IgD-negative memory B cell (primary cell): Measurements from ENCODE around the gene LILRB4. TPM values are rescaled to one million over a fixed set of nuclear protein-coding genes. Genes with fewer than 3 reads are reported as not detected.
"Not testable (repeated sequence)": the region's sequence is repeated elsewhere in the genome, so short reads cannot be mapped to it uniquely, and the experiment has no call there.

Experiments used
- H3K27ac Mint-ChIP-seq, 3 donors: one replicate each; pipeline ENCODE4 v1.8.0; 2020 to 2022; ENCODE audit warnings: mild to moderate bottlenecking in 3 of 3, mixed read lengths in 3 of 3, moderate library complexity in 1 of 3
- H3K27me3 Mint-ChIP-seq: one replicate; pipeline ENCODE4 v1.8.0; 2021; ENCODE audit warnings: mixed read lengths
- H3K36me3 Mint-ChIP-seq: one replicate; pipeline ENCODE4 v1.8.0; 2020; ENCODE audit warnings: mild to moderate bottlenecking, mixed read lengths
- H3K4me1 Mint-ChIP-seq, 3 donors: one replicate each; pipeline ENCODE4 v1.8.0; 2020 to 2022; ENCODE audit warnings: mixed read lengths in 3 of 3, mild to moderate bottlenecking in 1 of 3
- H3K4me3 Mint-ChIP-seq, 4 donors: one replicate each; pipeline ENCODE4 v1.8.0; 2020 to 2022; ENCODE audit warnings: mild to moderate bottlenecking in 4 of 4, mixed read lengths in 4 of 4, moderate library complexity in 3 of 4
- H3K9me3 Mint-ChIP-seq, 3 donors: one replicate each; pipeline ENCODE4 v1.8.0; 2020 to 2021; ENCODE audit warnings: mixed read lengths in 3 of 3, mild to moderate bottlenecking in 1 of 3
- polyA plus RNA-seq: library from polyadenylated mRNA; unstranded; fragments of 300-500 nt; fragmentation: Illumina TruSeq; gene quantifications from one replicate; pipeline ENCODE4 v1.2.3, GENCODE V29; 2021

Gene LILRB4
- polyA plus RNA-seq: 0.93 TPM

DNA sequence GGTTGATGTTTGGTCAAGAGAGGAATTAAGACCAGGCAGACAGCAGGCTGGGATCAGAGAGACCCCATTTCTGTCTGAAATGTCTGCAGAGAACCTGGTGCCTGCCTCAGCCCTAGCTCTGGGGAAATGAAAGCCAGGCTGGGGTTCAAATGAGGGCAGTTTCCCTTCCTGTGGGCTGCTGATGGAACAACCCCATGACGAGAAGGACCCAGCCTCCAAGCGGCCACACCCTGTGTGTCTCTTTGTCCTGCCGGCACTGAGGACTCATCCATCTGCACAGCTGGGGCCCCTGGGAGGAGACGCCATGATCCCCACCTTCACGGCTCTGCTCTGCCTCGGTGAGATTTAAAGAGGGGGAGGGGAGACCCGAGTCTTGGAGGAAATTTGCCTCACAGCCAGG lies at the start of gene LILRB4:
Gene LILRB4, plus strand, starts transcription at position 256 of the 400 bp plus-strand sequence. Its CDS starts 49 bp downstream, at position 305.
- Mint-ChIP-seq H3K4me1 (peaks cover 14 to 22% (median 17%) of the 10 kb centered on the region in 3 donors), H3K27ac (no peak within 1 kb of the TSS), H3K9me3 (peaks cover 0 to 2% (median 0%) of the 10 kb centered on the region in 3 donors), H3K4me3 (peak within 1 kb of the TSS in 3 of 4 donors; percentile 26 to 87 (median 59)), H3K36me3 (no peaks in the 10 kb centered on the region), H3K27me3 (peaks cover 27% of the 10 kb centered on the region)

GRCh38 chr19:54614726-54615125 lies 48.1 kb upstream of the LILRB4 start:
- Mint-ChIP-seq H3K27ac (no peak overlapping the region), H3K9me3 (no peaks in the 10 kb centered on the region), H3K27me3 (no peaks in the 10 kb centered on the region), H3K4me1 (peaks cover 35 to 44% (median 36%) of the 10 kb centered on the region in 3 donors), H3K4me3 (peak overlapping the region in 2 of 4 donors; percentile 1 to 97), H3K36me3 (no peaks in the 10 kb centered on the region)

- H3K4me1 Mint-ChIP-seq: peaks cover 39 to 47% (median 40%) of the 10 kb centered on the region in 3 donors
Observed at GRCh38 chr19:54616057-54616456, 46.7 kb upstream of the LILRB4 start.

DNA sequence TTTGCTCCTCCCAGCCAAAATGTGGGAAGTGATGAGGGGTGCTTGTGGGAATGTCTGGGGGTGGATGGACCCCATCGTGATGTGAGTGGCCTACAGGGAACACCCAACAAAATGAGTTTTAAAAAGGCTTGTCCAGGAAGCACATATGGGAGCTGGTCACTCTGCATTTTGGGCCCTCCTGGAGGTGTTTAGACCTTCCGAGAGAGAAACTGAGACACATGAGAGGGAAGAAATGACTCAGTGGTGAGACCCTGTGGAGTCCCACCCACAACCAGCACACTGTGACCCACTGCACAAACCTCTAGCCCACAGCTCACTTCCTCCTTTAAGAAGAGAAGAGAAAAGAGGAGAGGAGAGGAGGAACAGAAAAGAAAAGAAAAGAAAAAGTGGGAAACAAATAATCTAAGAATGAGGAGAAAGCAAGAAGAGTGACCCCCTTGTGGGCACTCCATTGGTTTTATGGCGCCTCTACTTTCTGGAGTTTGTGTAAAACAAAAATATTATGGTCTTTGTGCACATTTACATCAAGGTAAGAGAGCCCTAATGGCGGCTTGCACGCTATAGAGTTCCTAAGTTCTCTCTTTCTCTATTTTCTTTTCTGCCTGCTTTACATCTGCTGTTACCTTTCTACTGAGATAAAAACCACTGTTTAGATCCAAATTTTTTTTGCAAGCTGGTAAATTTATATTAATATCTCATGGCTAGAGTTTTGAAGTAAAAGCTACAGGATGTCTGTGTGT lies 45.8 kb upstream of the LILRB4 start:
- peak overlapping the region; percentile 95 to 99 (median 98) for H3K4me3 Mint-ChIP-seq
- peak overlapping the region; percentile 65 to 96 (median 95) for H3K27ac Mint-ChIP-seq
- peaks cover 4% of the 10 kb centered on the region for H3K36me3 Mint-ChIP-seq
- no peaks in the 10 kb centered on the region for H3K27me3 Mint-ChIP-seq
- H3K9me3 Mint-ChIP-seq: no peaks in the 10 kb centered on the region
- H3K4me1 Mint-ChIP-seq: peaks cover 43 to 49% (median 48%) of the 10 kb centered on the region in 3 donors

More at GRCh38 chr19:54616057-54616456, 46.7 kb upstream of the LILRB4 start:
- peak overlapping the region; percentile 95 to 99 (median 98) for H3K4me3 Mint-ChIP-seq
- no peaks in the 10 kb centered on the region for H3K36me3 Mint-ChIP-seq
- no peaks in the 10 kb centered on the region for H3K9me3 Mint-ChIP-seq
- H3K27ac Mint-ChIP-seq: peak overlapping the region; percentile 65 to 96 (median 95)
- no peaks in the 10 kb centered on the region for H3K27me3 Mint-ChIP-seq

DNA sequence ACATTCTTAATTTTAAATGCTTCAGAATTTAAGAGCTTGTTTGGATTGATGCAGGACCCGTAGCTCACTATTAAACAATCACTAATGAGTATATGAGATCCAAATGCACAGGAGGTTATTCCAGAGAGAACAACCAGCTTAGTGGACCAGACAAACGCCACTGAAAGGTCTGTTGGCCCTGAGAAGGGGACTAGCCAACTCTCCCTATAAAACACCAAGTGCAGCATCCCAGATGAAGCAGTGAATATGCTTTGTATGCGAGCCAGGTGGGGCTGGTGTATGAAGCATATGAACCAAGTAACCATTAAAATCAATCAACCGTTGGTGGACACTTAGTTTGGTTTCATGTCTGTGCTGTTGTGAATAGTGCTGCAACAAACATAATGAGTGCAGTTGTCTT lies 42.3 kb upstream of the LILRB4 start:
- peak overlapping the region; percentile 63 to 91 (median 66) for H3K4me3 Mint-ChIP-seq
- H3K9me3 Mint-ChIP-seq: no peaks in the 10 kb centered on the region
- peaks cover 6% of the 10 kb centered on the region for H3K36me3 Mint-ChIP-seq
- peak overlapping the region in 2 of 3 donors; percentile 59 to 75 for H3K27ac Mint-ChIP-seq
- H3K27me3 Mint-ChIP-seq: no peaks in the 10 kb centered on the region
- peaks cover 49 to 52% (median 50%) of the 10 kb centered on the region in 3 donors for H3K4me1 Mint-ChIP-seq

DNA sequence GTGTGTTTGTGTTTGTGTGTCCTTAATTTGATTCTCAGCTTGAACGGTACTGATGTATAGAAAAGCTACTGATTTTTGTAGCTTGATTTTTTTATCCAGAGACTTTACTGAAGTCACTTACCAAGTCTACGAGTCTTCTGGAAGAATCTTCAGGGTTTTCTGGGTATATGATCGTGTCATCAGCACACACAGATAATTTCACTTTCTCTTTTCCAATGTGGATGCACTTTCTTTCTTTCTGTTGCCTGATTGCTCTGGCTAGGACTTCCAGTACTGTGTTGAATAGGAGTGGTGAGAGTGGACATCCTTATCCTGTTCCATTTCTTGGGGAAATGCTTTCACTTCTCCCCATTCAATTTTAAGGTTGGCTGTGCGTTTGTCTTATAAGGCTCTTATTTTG lies 40.4 kb upstream of the LILRB4 start:
- peak overlapping the region; percentile 79 to 95 (median 90) for H3K4me3 Mint-ChIP-seq
- H3K36me3 Mint-ChIP-seq: peaks cover 12% of the 10 kb centered on the region
- peaks cover 46 to 48% (median 47%) of the 10 kb centered on the region in 3 donors for H3K4me1 Mint-ChIP-seq
- H3K27ac Mint-ChIP-seq: peak overlapping the region; percentile 89 to 96 (median 96)
- H3K27me3 Mint-ChIP-seq: no peaks in the 10 kb centered on the region
- H3K9me3 Mint-ChIP-seq: peaks cover 0 to 4% (median 0%) of the 10 kb centered on the region in 3 donors

DNA sequence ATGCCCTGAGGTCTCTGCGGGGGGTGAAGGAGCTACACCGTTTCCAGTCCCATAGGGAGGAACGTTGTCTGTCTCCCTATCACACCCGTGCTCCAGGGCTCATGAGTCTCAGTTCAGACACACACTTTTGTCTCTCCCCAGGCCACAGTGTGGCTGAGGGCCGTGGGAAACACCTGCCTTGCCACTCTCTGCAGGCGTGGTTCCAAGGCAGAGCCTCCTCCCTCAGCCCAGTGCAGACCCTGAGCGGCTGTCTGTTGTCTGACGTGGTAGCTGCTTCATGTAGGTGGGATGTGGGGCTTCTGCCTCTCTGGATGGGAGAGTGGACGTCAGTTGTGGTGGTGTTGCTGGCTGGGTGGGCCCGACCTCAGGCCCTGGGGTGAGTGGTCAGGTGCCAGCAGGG lies 38.6 kb upstream of the LILRB4 start:
- H3K4me3 Mint-ChIP-seq: peak overlapping the region; percentile 81 to 95 (median 93)

GRCh38 chr19:54624934-54625730 lies 37.7 kb upstream of the LILRB4 start:
- not testable (repeated sequence) for H3K9me3 Mint-ChIP-seq, H3K27me3 Mint-ChIP-seq
- Mint-ChIP-seq H3K36me3 (peaks cover 12% of the 10 kb centered on the region), H3K27ac (peak overlapping the region; percentile 69 to 96 (median 96)), H3K4me3 (peak overlapping the region in 3 of 4 donors; percentile 81 to 95 (median 92)), H3K4me1 (peaks cover 56 to 68% (median 65%) of the 10 kb centered on the region in 3 donors)

More for the DNA sequence above, 38.6 kb upstream of the LILRB4 start:
- H3K9me3 Mint-ChIP-seq, H3K27me3 Mint-ChIP-seq: not testable (repeated sequence)
- Mint-ChIP-seq H3K27ac (peak overlapping the region; percentile 89 to 96 (median 96)), H3K4me1 (peaks cover 54 to 64% (median 63%) of the 10 kb centered on the region in 3 donors), H3K36me3 (peaks cover 12% of the 10 kb centered on the region)

- Mint-ChIP-seq H3K27ac (peak overlapping the region in 2 of 3 donors; percentile 31 to 69), H3K4me3 (peak overlapping the region in 1 of 4 donors; percentile 81), H3K36me3 (peaks cover 8% of the 10 kb centered on the region), H3K4me1 (peaks cover 53 to 67% (median 62%) of the 10 kb centered on the region in 3 donors), H3K27me3 (no peaks in the 10 kb centered on the region), H3K9me3 (peaks cover 0 to 4% (median 0%) of the 10 kb centered on the region in 3 donors)
Observed at GRCh38 chr19:54626757-54627156, 36.0 kb upstream of the LILRB4 start.

DNA sequence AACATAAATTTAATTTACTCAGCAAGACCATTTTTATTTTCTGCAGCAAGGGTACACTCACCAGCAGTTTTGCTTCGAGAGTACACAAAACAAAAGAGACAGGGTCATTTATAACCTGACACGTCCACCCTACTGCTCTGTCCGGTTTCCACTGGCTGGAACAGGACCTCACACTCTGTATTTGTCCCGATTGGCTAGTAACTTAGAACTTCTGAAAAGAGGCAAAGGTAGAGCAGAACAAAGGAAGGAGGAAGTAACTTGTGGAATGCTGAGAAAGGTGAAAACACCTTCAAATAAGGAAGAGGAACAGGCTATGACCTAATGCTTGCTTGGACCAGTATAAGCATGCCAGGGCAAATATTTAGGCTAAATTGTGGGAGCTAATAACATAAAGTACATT lies 34.9 kb upstream of the LILRB4 start:
- peaks cover 44 to 55% (median 51%) of the 10 kb centered on the region in 3 donors for H3K4me1 Mint-ChIP-seq
- not testable (repeated sequence) for H3K27me3 Mint-ChIP-seq, H3K9me3 Mint-ChIP-seq
- peaks cover 13% of the 10 kb centered on the region for H3K36me3 Mint-ChIP-seq
- peak overlapping the region in 1 of 4 donors; percentile 63 for H3K4me3 Mint-ChIP-seq
- H3K27ac Mint-ChIP-seq: peak overlapping the region in 2 of 3 donors; percentile 87 to 89

GRCh38 chr19:54630262-54630661 lies 32.5 kb upstream of the LILRB4 start, which contains the start of gene LILRB1:
LILRB1 (plus strand) TSS chr19:54630484; CDS start chr19:54631074, 590 bp downstream.
- not testable (repeated sequence) for H3K27me3 Mint-ChIP-seq, H3K9me3 Mint-ChIP-seq
- Mint-ChIP-seq H3K4me3 (peak within 1 kb of the TSS; percentile 60 to 87 (median 82)), H3K4me1 (peaks cover 35 to 42% (median 35%) of the 10 kb centered on the region in 3 donors), H3K36me3 (peaks cover 11% of the 10 kb centered on the region), H3K27ac (peak within 1 kb of the TSS; percentile 64 to 87 (median 70))

DNA sequence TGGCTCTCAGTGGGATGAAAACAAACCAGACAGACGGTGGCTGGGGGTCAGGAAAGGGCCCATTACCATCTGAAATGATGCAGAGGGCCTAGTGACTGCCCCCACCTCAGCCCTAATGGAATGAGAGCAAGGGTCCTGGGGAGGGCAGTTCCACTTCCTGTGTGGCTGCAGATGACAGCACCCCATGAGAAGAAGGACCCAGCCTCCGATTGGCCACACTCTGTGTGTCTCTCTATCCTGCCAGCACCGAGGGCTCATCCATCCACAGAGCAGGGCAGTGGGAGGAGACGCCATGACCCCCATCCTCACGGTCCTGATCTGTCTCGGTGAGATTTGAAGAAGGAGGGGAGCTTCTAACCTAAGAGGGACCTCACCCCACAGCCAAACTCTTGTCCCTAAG lies 32.0 kb upstream of the LILRB4 start:
- H3K36me3 Mint-ChIP-seq: peaks cover 12% of the 10 kb centered on the region
- H3K27ac Mint-ChIP-seq: peak overlapping the region; percentile 64 to 87 (median 70)
- H3K27me3 Mint-ChIP-seq: no peaks in the 10 kb centered on the region
- H3K9me3 Mint-ChIP-seq: peaks cover 0 to 4% (median 0%) of the 10 kb centered on the region in 3 donors
- peak overlapping the region; percentile 60 to 87 (median 82) for H3K4me3 Mint-ChIP-seq
- H3K4me1 Mint-ChIP-seq: peaks cover 33 to 39% (median 34%) of the 10 kb centered on the region in 3 donors

- H3K27ac Mint-ChIP-seq: peak overlapping the region in 1 of 3 donors; percentile 63
- H3K9me3 Mint-ChIP-seq, H3K27me3 Mint-ChIP-seq, H3K36me3 Mint-ChIP-seq: not testable (repeated sequence)
- peak overlapping the region in 1 of 4 donors; percentile 17 for H3K4me3 Mint-ChIP-seq
- H3K4me1 Mint-ChIP-seq: peaks cover 26 to 31% (median 26%) of the 10 kb centered on the region in 3 donors
Observed at GRCh38 chr19:54631489-54632337, 31.1 kb upstream of the LILRB4 start.

- H3K9me3 Mint-ChIP-seq, H3K36me3 Mint-ChIP-seq, H3K4me3 Mint-ChIP-seq, H3K27me3 Mint-ChIP-seq: not testable (repeated sequence)
- Mint-ChIP-seq H3K4me1 (peaks cover 24 to 30% (median 26%) of the 10 kb centered on the region in 3 donors), H3K27ac (peak overlapping the region in 1 of 3 donors; percentile 53)
Observed at GRCh38 chr19:54632517-54632916, 30.3 kb upstream of the LILRB4 start.
